CD4-positive, alpha-beta T cell (primary cell): ENCODE results near the gene OTOA. TPM values are rescaled to one million over a fixed set of nuclear protein-coding genes. Genes with fewer than 3 reads are reported as not detected.

Experiments
- ATAC-seq: fragments of 200-7000 bp; cut with Tn5 transposase; one replicate; pipeline ENCODE4 v1.10.0; 2022; ENCODE audit warnings: mild to moderate bottlenecking; ENCODE audit not compliant: poor library complexity
- CTCF ChIA-PET: fragments of 350-600 bp; sonication (Branson Sonifier 250); formaldehyde crosslinking; loops from one replicate; lab custom pipeline; 2021; ENCODE audit warnings: antibody characterized with exemption, inconsistent platforms; lab: Charles Lee
- POLR2A ChIA-PET: fragments of 350-600 bp; sonication (Branson Sonifier 250); formaldehyde crosslinking; loops from one replicate; lab custom pipeline; 2021; ENCODE audit warnings: antibody characterized with exemption, inconsistent platforms; lab: Charles Lee
- DNase-seq, 14 experiments: peaks; one replicate each; pipeline ENCODE4 v3.0.0-alpha.2; 2013 to 2020; ENCODE audit warnings: mixed read lengths in 2 of 14
- H3K27ac ChIP-seq, 2 donors: one replicate each; pipeline versions ENCODE4 v1.5.1 to v1.7.0; 2013; ENCODE audit warnings: low read length in 2 of 2, low read depth in 1 of 2, mild to moderate bottlenecking in 1 of 2
- H3K27me3 ChIP-seq, 2 experiments: 1 replicate in 1 of 2; 2 replicates in 1 of 2; pipeline versions ENCODE4 v1.6.1 to v1.7.0; 2013; ENCODE audit warnings: low read length in 2 of 2, control low read depth in 1 of 2, mild to moderate bottlenecking in 1 of 2, moderate library complexity in 1 of 2; ENCODE audit not compliant: insufficient read depth in 2 of 2, control insufficient read depth in 1 of 2
- H3K36me3 ChIP-seq: one replicate; pipeline ENCODE4 v1.6.1; 2013; ENCODE audit warnings: low read length, control low read depth; ENCODE audit not compliant: insufficient read depth
- H3K4me1 ChIP-seq: one replicate; pipeline ENCODE4 v1.6.1; 2013; ENCODE audit warnings: low read length, control low read depth; ENCODE audit not compliant: insufficient read depth
- H3K4me3 ChIP-seq: one replicate; pipeline ENCODE4 v1.5.1; 2013; ENCODE audit warnings: mild to moderate bottlenecking, low read length, moderate library complexity
- H3K9me3 ChIP-seq, 2 experiments: 1 replicate in 1 of 2; 2 replicates in 1 of 2; pipeline versions ENCODE4 v1.6.1 to v1.7.0; 2013; ENCODE audit warnings: low read length in 2 of 2, mild to moderate bottlenecking in 2 of 2, control low read depth in 1 of 2, moderate library complexity in 1 of 2; ENCODE audit not compliant: control insufficient read depth in 1 of 2, insufficient read depth in 1 of 2
- H3K27ac Mint-ChIP-seq: one replicate; pipeline ENCODE4 v1.8.0; 2020; ENCODE audit warnings: mixed read lengths
- H3K27me3 Mint-ChIP-seq: one replicate; pipeline ENCODE4 v1.8.0; 2021; ENCODE audit warnings: mixed read lengths
- H3K36me3 Mint-ChIP-seq: one replicate; pipeline ENCODE4 v1.8.0; 2021; ENCODE audit warnings: low read depth, mixed read lengths
- H3K4me1 Mint-ChIP-seq: one replicate; pipeline ENCODE4 v1.8.0; 2021; ENCODE audit warnings: low read depth, mixed read lengths
- H3K4me3 Mint-ChIP-seq: one replicate; pipeline ENCODE4 v1.8.0; 2020; ENCODE audit warnings: mild to moderate bottlenecking, mixed read lengths
- H3K9me3 Mint-ChIP-seq: one replicate; pipeline ENCODE4 v1.8.0; 2020; ENCODE audit warnings: mixed read lengths
- intact Hi-C, 2 experiments: fragments of 100-400 bp; cut with DNase I in 1 of 2; cut with micrococcal nuclease in 1 of 2; formaldehyde crosslinking; loops; one replicate each; pipeline versions ENCODE4 v1.15.1 to v1.9.0; 2023 to 2025; cut with DNase I, micrococcal nuclease
- total RNA-seq, 174 experiments: library from RNA in 2 of 174; stranded (reverse) in 2 of 174; gene quantifications; one replicate each; pipeline ENCODE4 v1.2.3 and lab custom pipeline; 2021 to 2026
- TF ChIP-seq, protein P1 (sequence below): fragments of 200-600 bp; IDR thresholded peaks from one replicate; pipeline ENCODE4 v1.8.0; 2022; ENCODE audit warnings: antibody characterized with exemption, mild to moderate bottlenecking

OTOA gene
- total RNA-seq, 2 experiments from 2014 or later = 0.19 TPM; not detected in 1

- no peak overlapping the region for H3K27ac Mint-ChIP-seq
- H3K4me1 Mint-ChIP-seq = peaks cover 61% of the 10 kb centered on the region
- CTCF ChIA-PET = interaction anchor here (12.8 kb wide), 1 partner anchor 14 kb away, joined by 90 read pairs; no protein-coding TSS in a partner anchor
- H3K36me3 Mint-ChIP-seq = peaks cover 4% of the 10 kb centered on the region
- no peaks in the 10 kb centered on the region for H3K27me3 Mint-ChIP-seq
- intact Hi-C loops = loop anchor here (5.0 to 10.0 kb wide), 2 partner anchors 652 to 1419 kb away; partner anchors contain the start of gene POLR3E (in 1 of the 2)
- Histone ChIP-seq H3K27me3 (no peaks in the 10 kb centered on the region), H3K27ac (no peak overlapping the region), H3K4me1 (peaks cover 44% of the 10 kb centered on the region), H3K4me3 (no peak overlapping the region), H3K36me3 (no peaks in the 10 kb centered on the region), H3K9me3 (no peaks in the 10 kb centered on the region)
- no peak for DNase-seq
- no peaks in the 10 kb centered on the region for H3K9me3 Mint-ChIP-seq
- no peak overlapping the region for H3K4me3 Mint-ChIP-seq
- no peak for ATAC-seq
- TF ChIP-seq, protein P1, sequence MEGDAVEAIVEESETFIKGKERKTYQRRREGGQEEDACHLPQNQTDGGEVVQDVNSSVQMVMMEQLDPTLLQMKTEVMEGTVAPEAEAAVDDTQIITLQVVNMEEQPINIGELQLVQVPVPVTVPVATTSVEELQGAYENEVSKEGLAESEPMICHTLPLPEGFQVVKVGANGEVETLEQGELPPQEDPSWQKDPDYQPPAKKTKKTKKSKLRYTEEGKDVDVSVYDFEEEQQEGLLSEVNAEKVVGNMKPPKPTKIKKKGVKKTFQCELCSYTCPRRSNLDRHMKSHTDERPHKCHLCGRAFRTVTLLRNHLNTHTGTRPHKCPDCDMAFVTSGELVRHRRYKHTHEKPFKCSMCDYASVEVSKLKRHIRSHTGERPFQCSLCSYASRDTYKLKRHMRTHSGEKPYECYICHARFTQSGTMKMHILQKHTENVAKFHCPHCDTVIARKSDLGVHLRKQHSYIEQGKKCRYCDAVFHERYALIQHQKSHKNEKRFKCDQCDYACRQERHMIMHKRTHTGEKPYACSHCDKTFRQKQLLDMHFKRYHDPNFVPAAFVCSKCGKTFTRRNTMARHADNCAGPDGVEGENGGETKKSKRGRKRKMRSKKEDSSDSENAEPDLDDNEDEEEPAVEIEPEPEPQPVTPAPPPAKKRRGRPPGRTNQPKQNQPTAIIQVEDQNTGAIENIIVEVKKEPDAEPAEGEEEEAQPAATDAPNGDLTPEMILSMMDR = no peak
- POLR2A ChIA-PET = interaction anchor here (1.0 to 3.3 kb wide), 4 partner anchors 14 to 61 kb away, joined by 3 to 14 read pairs (median 4); partner anchors contain the start of gene METTL9
Observed at GRCh38 chr16:21642861-21643260, 20.9 kb upstream of the OTOA start.

GRCh38 chr16:21643785-21644184, 20.0 kb upstream of the OTOA start:
- Histone ChIP-seq H3K27me3 (no peaks in the 10 kb centered on the region), H3K27ac (no peak overlapping the region), H3K4me3 (no peak overlapping the region), H3K4me1 (peaks cover 44% of the 10 kb centered on the region), H3K9me3 (no peaks in the 10 kb centered on the region), H3K36me3 (no peaks in the 10 kb centered on the region)
- no peaks in the 10 kb centered on the region for H3K27me3 Mint-ChIP-seq
- CTCF ChIA-PET = interaction anchor here (0.8 to 12.8 kb wide), 2 partner anchors 13 to 44 kb away, joined by 3 to 90 read pairs; partner anchors contain the start of gene METTL9
- DNase-seq (no peak), ATAC-seq (no peak)
- TF ChIP-seq, protein P1 = no peak
- no peaks in the 10 kb centered on the region for H3K9me3 Mint-ChIP-seq
- intact Hi-C loops = loop anchor here (2.0 to 10.0 kb wide), 3 partner anchors 547 to 1419 kb away; partner anchors contain the start of gene POLR3E (in 1 of the 2)
- H3K27ac Mint-ChIP-seq = peak overlapping the region; percentile 91
- POLR2A ChIA-PET = no interaction called here
- peak overlapping the region; percentile 47 for H3K4me3 Mint-ChIP-seq
- peaks cover 61% of the 10 kb centered on the region for H3K4me1 Mint-ChIP-seq
- H3K36me3 Mint-ChIP-seq = peaks cover 4% of the 10 kb centered on the region

GRCh38 chr16:21644674-21645073, 19.1 kb upstream of the OTOA start:
- Histone ChIP-seq H3K27ac (peak overlapping the region; percentile 66 to 82), H3K36me3 (no peaks in the 10 kb centered on the region), H3K4me3 (peak overlapping the region; percentile 54), H3K9me3 (no peaks in the 10 kb centered on the region), H3K4me1 (peaks cover 52% of the 10 kb centered on the region), H3K27me3 (no peaks in the 10 kb centered on the region)
- DNase-seq = no peak
- POLR2A ChIA-PET = interaction anchor here (0.7 to 2.3 kb wide), 8 partner anchors 24 to 62 kb away, joined by 3 to 22 read pairs (median 6); partner anchors contain the start of gene METTL9
- Mint-ChIP-seq H3K4me3 (peak overlapping the region; percentile 81), H3K9me3 (no peaks in the 10 kb centered on the region), H3K27ac (peak overlapping the region; percentile 91), H3K27me3 (no peaks in the 10 kb centered on the region), H3K4me1 (peaks cover 58% of the 10 kb centered on the region), H3K36me3 (peaks cover 4% of the 10 kb centered on the region)
- intact Hi-C loops = loop anchor here (1.0 to 10.0 kb wide), 4 partner anchors 45 to 1418 kb away; partner anchors contain the start of genes METTL9 (in 1 of the 2) and POLR3E (in 1 of the 2)
- no peak for ATAC-seq
- CTCF ChIA-PET = interaction anchor here (12.8 kb wide), 1 partner anchor 12 kb away, joined by 90 read pairs; no protein-coding TSS in a partner anchor
- TF ChIP-seq, protein P1 = no peak
